Neural cell (in vitro differentiated cells): Measurements from ENCODE around the gene CCER1. TPM values are rescaled to one million over a fixed set of nuclear protein-coding genes. Genes with fewer than 3 reads are reported as not detected.

Experiments
- H2AFZ ChIP-seq: fragments of 200-600, 300-800 bp; sonication (generic), shearing (Covaris generic); 2 replicates; pipeline ENCODE4 v1.6.0; 2014; ENCODE audit warnings: low read depth, mild to moderate bottlenecking, antibody characterized with exemption, low read length, moderate library complexity
- H3F3A ChIP-seq: fragments of 200-600 bp; shearing (Covaris generic); 2 replicates; pipeline ENCODE4 v1.6.1; 2016; ENCODE audit warnings: mild to moderate bottlenecking, moderate library complexity, mixed read lengths, antibody characterized with exemption, low read length; ENCODE audit not compliant: insufficient read depth, poor library complexity, severe bottlenecking
- H3K27ac ChIP-seq: fragments of 200-600, 300-800 bp; sonication (generic), shearing (Covaris generic); 2 replicates; pipeline ENCODE4 v1.5.1; 2014; ENCODE audit warnings: mild to moderate bottlenecking, low read length, moderate library complexity
- H3K27me3 ChIP-seq: fragments of 300-800, 200-600 bp; sonication (generic), shearing (Covaris generic); 2 replicates; pipeline ENCODE4 v1.6.0; 2014; ENCODE audit warnings: mild to moderate bottlenecking, low read depth, low read length, moderate library complexity; ENCODE audit not compliant: insufficient read depth
- H3K36me3 ChIP-seq: fragments of 300-800, 200-600 bp; sonication (generic), shearing (Covaris generic); 2 replicates; pipeline ENCODE4 v1.5.1; 2014; ENCODE audit warnings: mild to moderate bottlenecking, antibody characterized with exemption, low read length, moderate library complexity; ENCODE audit not compliant: insufficient read depth
- H3K4me2 ChIP-seq: fragments of 300-800, 200-600 bp; sonication (generic), shearing (Covaris generic); 2 replicates; pipeline ENCODE4 v1.6.0; 2014; ENCODE audit warnings: mild to moderate bottlenecking, low read length
- H3K4me3 ChIP-seq: fragments of 300-800, 200-600 bp; sonication (generic), shearing (Covaris generic); 2 replicates; pipeline ENCODE4 v1.5.1; 2014; ENCODE audit warnings: mild to moderate bottlenecking, low read length, moderate library complexity
- H3K79me2 ChIP-seq: fragments of 200-600 bp; shearing (Covaris generic); replicated peaks from 2 replicates; pipeline ENCODE4 v1.6.0; 2014; ENCODE audit warnings: mild to moderate bottlenecking, low read length, moderate library complexity; ENCODE audit not compliant: insufficient read depth
- H3K9ac ChIP-seq: fragments of 300-800, 200-600 bp; sonication (generic), shearing (Covaris generic); 2 replicates; pipeline ENCODE4 v1.6.1; 2016; ENCODE audit warnings: mild to moderate bottlenecking, low read length, mixed read lengths
- H3K9me2 ChIP-seq: fragments of 200-600 bp; shearing (Covaris generic); 2 replicates; pipeline ENCODE4 v1.6.1; 2016; ENCODE audit warnings: mild to moderate bottlenecking, low read length, mixed read lengths; ENCODE audit not compliant: insufficient read depth
- H3K9me3 ChIP-seq: fragments of 200-600, 300-800 bp; sonication (generic), shearing (Covaris generic); 2 replicates; pipeline ENCODE4 v1.6.1; 2016; ENCODE audit warnings: mild to moderate bottlenecking, mixed run types, low read length, moderate library complexity, mixed read lengths
- H4K20me1 ChIP-seq: fragments of 200-600 bp; shearing (Covaris generic); 2 replicates; pipeline ENCODE4 v1.6.1; 2016; ENCODE audit warnings: mild to moderate bottlenecking, mixed run types; ENCODE audit not compliant: insufficient read depth
- CTCF ChIP-seq: fragments of 450-650 bp; IDR thresholded peaks from 2 replicates; pipeline ENCODE4 v1.5.1; 2014; ENCODE audit warnings: antibody characterized with exemption, mild to moderate bottlenecking, moderate library complexity; ENCODE audit not compliant: poor library complexity, severe bottlenecking
- EP300 ChIP-seq: fragments of 450-650 bp; conservative IDR thresholded peaks from 2 replicates; pipeline ENCODE4 v1.6.1; 2014; ENCODE audit warnings: antibody characterized with exemption, mild to moderate bottlenecking, moderate library complexity; ENCODE audit not compliant: poor library complexity, severe bottlenecking
- EZH2 ChIP-seq: fragments of 200-600, 300-800 bp; shearing (Covaris generic), sonication (generic); IDR thresholded peaks from 2 replicates; pipeline ENCODE4 v1.6.1; 2014; ENCODE audit warnings: antibody characterized with exemption, low read length, borderline replicate concordance, mild to moderate bottlenecking; ENCODE audit not compliant: insufficient read depth, poor library complexity, severe bottlenecking
- MXI1 ChIP-seq: fragments of 450-650 bp; conservative IDR thresholded peaks from 2 replicates; pipeline ENCODE4 v1.6.1; 2014; ENCODE audit warnings: antibody characterized with exemption, mild to moderate bottlenecking; ENCODE audit not compliant: poor library complexity, severe bottlenecking
- POLR2AphosphoS5 ChIP-seq: IDR thresholded peaks from 2 replicates; pipeline ENCODE4 v1.6.1; 2012
- RAD21 ChIP-seq: fragments of 450-650 bp; conservative IDR thresholded peaks from 2 replicates; pipeline ENCODE4 v1.6.1; 2014; ENCODE audit warnings: antibody characterized with exemption, mild to moderate bottlenecking, moderate library complexity
- REST ChIP-seq: IDR thresholded peaks from 2 replicates; pipeline ENCODE4 v1.6.1; 2012; ENCODE audit warnings: borderline replicate concordance
- SMC3 ChIP-seq: fragments of 450-650 bp; conservative IDR thresholded peaks from 2 replicates; pipeline ENCODE4 v1.6.1; 2014; ENCODE audit warnings: antibody characterized with exemption, mild to moderate bottlenecking, moderate library complexity; ENCODE audit not compliant: poor library complexity
- TAF1 ChIP-seq: IDR thresholded peaks from 2 replicates; pipeline ENCODE4 v1.6.1; 2012; ENCODE audit warnings: low read depth
- polyA plus RNA-seq: library from polyadenylated mRNA; depleted of rRNA; stranded (reverse); fragments of >200 nt; gene quantifications from 2 replicates; pipeline ENCODE4 v1.2.3, GENCODE V29; 2014

CCER1 gene
- polyA plus RNA-seq, 1 donor from 2014 or later = not detected

- H3K9ac ChIP-seq = no peak overlapping the region
- no peak overlapping the region for H3K4me3 ChIP-seq
- H4K20me1 ChIP-seq = no peaks in the 10 kb centered on the region
- H3K9me3 ChIP-seq = no peaks in the 10 kb centered on the region
- H3K79me2 ChIP-seq = no peaks in the 10 kb centered on the region
- no peak overlapping the region for H2AFZ ChIP-seq
- TF ChIP-seq EP300 (no peak), CTCF (no peak), SMC3 (no peak), MXI1 (no peak), EZH2 (no peak), POLR2AphosphoS5 (no peak), RAD21 (no peak), TAF1 (no peak)
- no peaks in the 10 kb centered on the region for H3K36me3 ChIP-seq
- no peaks in the 10 kb centered on the region for H3K27me3 ChIP-seq
- no peak overlapping the region for H3K27ac ChIP-seq
- H3K9me2 ChIP-seq = no peaks in the 10 kb centered on the region
- no peak overlapping the region for H3K4me2 ChIP-seq
- no peaks in the 10 kb centered on the region for H3F3A ChIP-seq
These were observed 10.2 kb upstream of the CCER1 start for GRCh38 chr12:90965204-90965603.

GRCh38 chr12:90964616-90965015 is 9.6 kb upstream of the CCER1 start:
- H3F3A ChIP-seq = no peaks in the 10 kb centered on the region
- H4K20me1 ChIP-seq = no peaks in the 10 kb centered on the region
- H3K9ac ChIP-seq = no peak overlapping the region
- no peaks in the 10 kb centered on the region for H3K9me2 ChIP-seq
- H3K4me2 ChIP-seq = no peak overlapping the region
- H3K79me2 ChIP-seq = no peaks in the 10 kb centered on the region
- no peak overlapping the region for H3K4me3 ChIP-seq
- no peak overlapping the region for H3K27ac ChIP-seq
- H2AFZ ChIP-seq = no peak overlapping the region
- H3K36me3 ChIP-seq = no peaks in the 10 kb centered on the region
- H3K9me3 ChIP-seq = no peaks in the 10 kb centered on the region
- no peak for TF ChIP-seq REST
- no peak for TF ChIP-seq RAD21
- TF ChIP-seq SMC3 = no peak
- no peak for TF ChIP-seq EP300
- TF ChIP-seq TAF1 = no peak
- TF ChIP-seq POLR2AphosphoS5 = no peak
- no peak for TF ChIP-seq EZH2
- no peak for TF ChIP-seq CTCF
- no peak for TF ChIP-seq MXI1
- no peaks in the 10 kb centered on the region for H3K27me3 ChIP-seq
